ENCODE data around the gene MKX.

- TF ChIP-seq REST (IDR thresholded peaks at IDR 0.05; ENCODE audit: insufficient read depth in 1 of 2, low read depth in 2 of 2, low read length in 1 of 2) (no peak), CTCF (IDR thresholded peaks at IDR 0.05) (no peak), POLR2AphosphoS5 (IDR thresholded peaks at IDR 0.05; ENCODE audit: low read depth, low read length) (no peak)
These were observed 62.4 kb downstream of the MKX start for GRCh38 chr10:27683226-27683625.

All from Panc1 (cell line).